ENCODE data around the gene PTK7.

The PTK7 gene

GRCh38 chr6:43181621-43181941 lies 105.5 kb downstream of the PTK7 start:
- no peak for DNase-seq

GRCh38 chr6:43181942-43182860 lies 106.1 kb downstream of the PTK7 start, which contains the start of gene CUL9:
TSS of gene CUL9 (plus strand) at chr6:43182196. CDS start at chr6:43184311, 2,115 bp downstream.
- DNase-seq, result peak; percentile 91

GRCh38 chr6:43183441-43183840 lies 107.3 kb downstream of the PTK7 start:
- DNase-seq, result no peak

- DNase-seq, result no peak
Measured at GRCh38 chr6:43184268-43184985, 108.3 kb downstream of the PTK7 start.

- DNase-seq, result peak; percentile 32
Measured at GRCh38 chr6:43185391-43185985, 109.4 kb downstream of the PTK7 start.

- no peak for DNase-seq
Measured at GRCh38 chr6:43186019-43186418, 109.9 kb downstream of the PTK7 start.

GRCh38 chr6:43186706-43187105 lies 110.6 kb downstream of the PTK7 start:
- no peak for DNase-seq

GRCh38 chr6:43187821-43188220 lies 111.7 kb downstream of the PTK7 start:
- DNase-seq, result no peak

GRCh38 chr6:43188426-43188825 lies 112.3 kb downstream of the PTK7 start:
- no peak for DNase-seq

- no peak for DNase-seq
Measured at GRCh38 chr6:43189776-43190304, 113.7 kb downstream of the PTK7 start.

- DNase-seq, result no peak
Measured at GRCh38 chr6:43192911-43193310, 116.8 kb downstream of the PTK7 start.

GRCh38 chr6:43193929-43194328 lies 117.8 kb downstream of the PTK7 start:
- DNase-seq, result no peak

GRCh38 chr6:43196337-43196736 lies 120.2 kb downstream of the PTK7 start:
- DNase-seq, result no peak

- no peak for DNase-seq
Measured at GRCh38 chr6:43199912-43200311, 123.8 kb downstream of the PTK7 start.

GRCh38 chr6:43200541-43200940 lies 124.4 kb downstream of the PTK7 start:
- no peak for DNase-seq

GRCh38 chr6:43202451-43202850 lies 126.3 kb downstream of the PTK7 start:
- DNase-seq, result no peak

GRCh38 chr6:43203029-43203717 lies 127.1 kb downstream of the PTK7 start:
- DNase-seq, result no peak

- no peak for DNase-seq
Measured at GRCh38 chr6:43203718-43204095, 127.6 kb downstream of the PTK7 start.

- no peak for DNase-seq
Measured at GRCh38 chr6:43204271-43205105, 128.4 kb downstream of the PTK7 start.

GRCh38 chr6:43205849-43206248 lies 129.7 kb downstream of the PTK7 start:
- DNase-seq, result no peak

GRCh38 chr6:43207286-43207685 lies 131.2 kb downstream of the PTK7 start:
- DNase-seq, result no peak
